ENCODE results near the gene VIPAS39. TPM values are rescaled to one million over a fixed set of nuclear protein-coding genes. Genes with fewer than 3 reads are reported as not detected.

Gene VIPAS39
- total and polyA plus RNA-seq, 9 of the 15 experiments (the other 6 are each of a cell fraction or from before 2014, with no cell fraction given), result 5.7 to 25.6 (median 9.9) TPM

GRCh38 chr14:77421201-77421600 lies 36.2 kb downstream of the VIPAS39 start:
- TF ChIP-seq CEBPZ (IDR thresholded peaks at IDR 0.05; ENCODE audit: borderline replicate concordance, low read depth, low read length), result no peak
- no peak for TF ChIP-seq TAF7 (tag; IDR thresholded peaks at IDR 0.05)
- TF ChIP-seq NFATC3 (IDR thresholded peaks at IDR 0.05), result no peak
- Histone ChIP-seq H3K9me1 (ENCODE audit: control insufficient read depth, insufficient read depth, low read length) (no peaks in the 10 kb centered on the region), H3K9ac (ENCODE audit: insufficient read depth in 1 of 2, low read depth in 2 of 2, low read length in 2 of 2) (no peak overlapping the region), H3K4me3 (no peak overlapping the region), H2AFZ (ENCODE audit: low read depth, low read length) (no peak overlapping the region), H3K27ac (ENCODE audit: extremely low read depth, low read depth, low read length) (no peak overlapping the region), H3K9me3 (replicated peaks; ENCODE audit: control insufficient read depth, insufficient read depth, low read depth, low read length) (no peaks in the 10 kb centered on the region), H4K20me1 (replicated peaks; ENCODE audit: control insufficient read depth, insufficient read depth, low read length) (no peaks in the 10 kb centered on the region), H3K4me2 (ENCODE audit: insufficient read depth, low read length) (no peak overlapping the region), H3K27me3 (ENCODE audit: control insufficient read depth in 2 of 2, insufficient read depth in 2 of 2, low read length in 2 of 2) (no peaks in the 10 kb centered on the region), H3K79me2 (ENCODE audit: control insufficient read depth, insufficient read depth, low read length) (no peaks in the 10 kb centered on the region), H3K4me1 (replicated peaks in 1 of 2; ENCODE audit: control insufficient read depth in 2 of 2, insufficient read depth in 2 of 2, low read length in 2 of 2) (peaks cover 0 to 5% of the 10 kb centered on the region in 2 experiments; a peak in 1 of 5 replicates), H3K36me3 (ENCODE audit: control insufficient read depth, insufficient read depth, low read length) (peaks cover 7% of the 10 kb centered on the region; the same call in 1 of the 3 replicates)
- in situ Hi-C loops (cut with MboI) (no loop called here), intact Hi-C loops (cut with micrococcal nuclease) (no loop called here)
- no TSS peak for BruUV-seq (replicated peaks)
- WGBS (ENCODE audit: insufficient coverage, low coverage, missing lambda C conversion rate), result 59% methylated on average over 2 of the region's 2 CpGs
- CTCF ChIA-PET (ENCODE audit: low intra/inter-chr PET ratio), result no interaction called here
- ATAC-seq (no peak), DNase-seq (ENCODE audit: extremely low read depth in 1 of 4, low spot score in 3 of 4) (no peak), FAIRE-seq (no peak)
- POLR2A ChIA-PET, result no interaction called here
